GM21381 (cell line): ENCODE results near the gene CLDN18.

Experiments
- ATAC-seq: cut with Tn5 transposase; IDR thresholded peaks from one replicate; pipeline ENCODE4 v1.9.1; 2021; ENCODE audit warnings: mild to moderate bottlenecking, moderate library complexity; ENCODE audit not compliant: unreplicated experiment

CLDN18 gene

GRCh38 chr3:138060792-138061191 is 50.8 kb downstream of the CLDN18 start:
- peak; percentile 64 for ATAC-seq

GRCh38 chr3:138062037-138062436 is 52.1 kb downstream of the CLDN18 start:
- no peak for ATAC-seq

- ATAC-seq = no peak
Observed at GRCh38 chr3:138062626-138063025, 52.7 kb downstream of the CLDN18 start.

- no peak for ATAC-seq
Observed at GRCh38 chr3:138063416-138063815, 53.5 kb downstream of the CLDN18 start.

GRCh38 chr3:138065949-138066348 is 56.0 kb downstream of the CLDN18 start:
- peak; percentile 9 for ATAC-seq

GRCh38 chr3:138066383-138066782 is 56.4 kb downstream of the CLDN18 start:
- ATAC-seq = peak; percentile 78

GRCh38 chr3:138066972-138067371 is 57.0 kb downstream of the CLDN18 start:
- ATAC-seq = no peak

- no peak for ATAC-seq
Observed at GRCh38 chr3:138068046-138068445, 58.1 kb downstream of the CLDN18 start.

DNA sequence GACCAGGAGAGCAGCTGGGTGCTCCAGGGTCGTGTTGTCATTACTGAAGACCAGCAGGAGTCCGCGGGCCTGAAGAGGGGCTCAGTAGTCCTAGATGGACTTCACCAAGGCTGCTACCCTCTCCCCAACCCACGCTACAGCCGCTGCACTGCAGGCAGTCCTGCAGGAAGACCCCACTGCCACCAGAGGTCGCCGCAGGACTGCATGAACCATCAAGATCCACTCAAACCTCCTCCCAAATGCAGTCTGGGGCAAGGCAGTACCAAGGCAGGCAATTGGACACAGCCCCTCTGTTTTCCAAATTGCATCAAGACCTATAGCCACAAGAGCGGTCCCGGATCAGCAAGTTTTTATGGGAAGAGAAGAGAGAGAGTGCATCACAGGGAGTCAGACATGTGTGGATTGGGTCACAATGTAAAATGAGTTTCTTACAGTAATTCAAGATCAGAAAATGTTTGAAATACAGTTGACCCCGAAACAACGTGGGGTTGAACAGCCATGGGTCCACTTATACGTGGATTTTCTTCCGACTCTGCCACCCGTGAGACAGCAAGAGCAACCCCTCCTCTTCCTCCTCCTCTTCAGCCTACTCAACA is 58.7 kb downstream of the CLDN18 start:
- ATAC-seq = peak; percentile 65

DNA sequence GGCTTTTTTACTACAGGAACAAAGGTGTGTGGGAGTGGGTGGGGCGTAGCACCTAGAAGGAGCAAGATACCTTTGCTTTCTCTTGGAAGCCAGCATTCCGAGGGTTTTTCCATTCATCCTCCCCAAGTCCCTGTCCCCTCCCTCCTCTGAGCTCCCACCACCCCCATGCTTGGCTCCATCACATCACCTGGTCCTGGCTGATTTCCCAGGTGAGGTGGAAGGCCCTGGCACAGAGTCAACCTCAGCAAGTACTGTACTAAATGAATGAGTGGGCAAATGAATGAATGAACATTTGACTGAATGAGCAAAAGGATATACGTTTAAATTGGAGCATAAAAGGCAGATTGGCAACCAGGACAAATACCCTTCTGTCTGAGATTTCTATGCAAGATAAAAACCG is 60.0 kb downstream of the CLDN18 start:
- no peak for ATAC-seq

- no peak for ATAC-seq
Observed at GRCh38 chr3:138072796-138073195, 62.8 kb downstream of the CLDN18 start.

- ATAC-seq = no peak
Observed at GRCh38 chr3:138078096-138078495, 68.1 kb downstream of the CLDN18 start.

DNA sequence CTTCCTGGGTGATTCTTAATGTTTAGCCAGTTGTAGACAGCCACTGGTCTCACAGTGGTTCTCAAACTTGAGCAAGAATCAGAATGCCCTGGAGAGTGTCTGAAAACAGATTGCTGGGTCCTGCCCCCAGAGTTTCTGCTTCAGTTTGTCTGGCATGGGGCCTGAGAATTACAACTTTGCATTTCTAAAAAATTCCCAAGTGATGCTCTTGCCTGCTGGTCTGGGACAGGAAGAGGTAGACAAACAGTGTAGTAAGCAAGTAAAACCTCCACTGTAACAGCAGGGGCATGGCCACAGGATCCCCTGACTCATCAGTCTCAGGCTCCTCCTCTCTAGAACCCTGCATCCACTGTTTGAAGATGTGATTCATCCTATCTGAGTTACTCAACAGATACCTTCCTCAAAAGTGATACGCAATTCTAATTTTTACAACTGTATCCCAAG is 69.0 kb downstream of the CLDN18 start:
- no peak for ATAC-seq

DNA sequence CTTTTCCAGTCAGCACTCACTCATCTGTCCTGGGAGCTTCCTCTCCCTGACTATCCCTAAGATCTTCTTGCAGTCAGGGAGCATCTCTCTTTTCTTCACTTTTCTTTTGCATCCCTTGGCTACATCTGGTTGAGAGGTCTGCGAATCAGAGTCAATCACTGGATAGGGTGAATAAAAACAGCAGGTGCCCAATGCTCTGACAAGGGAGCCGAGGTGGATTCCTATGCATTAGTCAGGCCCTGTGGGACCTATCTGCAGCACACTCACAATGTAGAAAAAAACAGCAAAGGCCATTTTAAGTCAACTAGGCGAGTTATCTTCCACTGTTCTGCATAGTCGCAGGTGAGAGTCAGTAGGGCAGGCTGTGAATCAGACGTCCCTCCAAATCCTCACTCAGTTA is 69.9 kb downstream of the CLDN18 start:
- no peak for ATAC-seq

- no peak for ATAC-seq
Observed at GRCh38 chr3:138081371-138082084, 71.6 kb downstream of the CLDN18 start.

- peak; percentile 70 for ATAC-seq
Observed at GRCh38 chr3:138082085-138082991, 72.4 kb downstream of the CLDN18 start.

DNA sequence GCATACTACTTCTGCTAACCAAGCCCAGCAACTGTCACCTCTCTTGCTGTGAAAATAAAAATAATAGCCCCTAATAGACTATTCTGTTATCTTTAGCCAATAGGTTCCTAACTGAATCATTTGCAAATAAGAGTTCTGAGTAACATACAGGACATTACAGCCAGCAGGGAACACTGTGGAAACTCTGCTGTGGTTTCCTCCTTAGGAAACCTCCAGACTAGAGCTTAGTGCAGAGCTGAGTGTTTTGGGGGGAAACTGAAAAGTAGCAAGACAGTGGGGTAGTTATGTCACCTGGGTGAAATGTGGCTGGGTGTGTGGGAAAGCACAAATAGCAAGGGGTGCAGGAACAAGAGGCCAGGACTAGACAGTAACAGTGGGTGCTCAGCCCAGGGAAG is 73.0 kb downstream of the CLDN18 start:
- ATAC-seq = peak; percentile 41
